ENCODE results near the gene RBBP5.

RBBP5 gene

GRCh38 chr1:205109711-205110110 lies 12.1 kb downstream of the RBBP5 start:
- no peak overlapping the region for H3K4me3 ChIP-seq
- TF ChIP-seq CTCF (IDR thresholded peaks at IDR 0.05): no peak

DNA sequence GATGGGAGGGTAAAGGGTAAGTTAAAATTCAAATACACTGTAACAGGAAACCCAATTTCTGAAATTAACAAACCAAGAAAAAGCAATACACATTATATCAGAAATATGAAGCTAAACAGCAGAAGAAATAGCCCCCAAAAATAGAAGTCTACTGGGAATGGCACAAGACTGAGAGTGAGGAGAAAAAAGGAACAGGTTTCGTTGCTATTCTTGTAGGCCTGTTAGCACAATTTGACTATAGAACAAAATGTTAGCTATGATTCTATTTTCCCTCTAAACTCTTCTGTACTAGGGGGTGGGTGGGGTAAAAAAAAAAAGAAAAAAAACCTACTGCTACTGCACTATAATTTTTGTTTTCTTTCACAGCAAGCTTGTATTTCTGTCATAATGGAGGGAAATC lies 12.5 kb downstream of the RBBP5 start:
- no peak overlapping the region for H3K27ac ChIP-seq
- no peak overlapping the region for H3K4me3 ChIP-seq
- no peak for TF ChIP-seq CTCF (IDR thresholded peaks at IDR 0.05)
- DNase-seq (ENCODE audit: low spot score): no peak

More at GRCh38 chr1:205109711-205110110, 12.1 kb downstream of the RBBP5 start:
- H3K27ac ChIP-seq: no peak overlapping the region
- no peak for DNase-seq (ENCODE audit: low spot score)

DNA sequence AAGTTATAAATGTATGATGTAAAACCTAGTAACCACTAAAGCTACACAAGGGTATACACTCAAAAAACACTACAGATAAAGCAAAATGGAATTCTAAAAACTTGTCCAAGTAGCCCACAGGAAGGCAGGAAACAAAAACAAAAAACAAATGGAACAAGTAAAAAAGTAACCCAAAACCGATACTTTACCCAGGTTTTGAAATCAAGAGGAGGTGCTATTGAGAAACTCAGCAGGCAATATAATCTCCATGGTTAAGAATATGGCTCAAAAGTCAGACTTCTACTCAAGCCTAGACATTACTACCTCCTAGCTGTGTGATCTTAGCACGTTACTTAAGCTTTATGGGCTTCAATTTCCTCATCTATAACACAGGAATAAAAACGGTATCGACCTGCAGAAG lies 13.3 kb downstream of the RBBP5 start:
- no peak overlapping the region for H3K27ac ChIP-seq
- TF ChIP-seq CTCF (IDR thresholded peaks at IDR 0.05): no peak
- no peak for DNase-seq (ENCODE audit: low spot score)
- H3K4me3 ChIP-seq: no peak overlapping the region

DNA sequence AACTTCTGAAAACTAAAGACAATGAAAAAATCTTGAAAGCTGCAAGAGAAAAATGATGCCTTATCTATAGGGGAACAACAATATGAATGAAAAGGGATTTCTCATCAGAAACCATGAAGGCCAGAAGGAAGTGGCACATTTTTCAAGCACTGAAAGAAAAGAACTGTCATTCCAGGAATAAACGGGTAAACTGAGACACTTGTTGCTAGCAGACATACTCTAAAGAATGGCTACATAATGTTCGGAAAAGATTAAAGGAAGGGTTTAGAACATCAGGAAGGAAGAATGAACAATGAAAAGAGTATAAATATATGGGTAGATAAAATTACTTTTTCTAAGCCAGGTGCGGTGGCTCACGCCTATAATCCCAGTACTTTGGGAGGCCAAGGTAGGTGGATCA lies 14.5 kb downstream of the RBBP5 start:
- no peak for TF ChIP-seq CTCF (IDR thresholded peaks at IDR 0.05)
- DNase-seq (ENCODE audit: low spot score): no peak
- H3K27ac ChIP-seq: no peak overlapping the region
- no peak overlapping the region for H3K4me3 ChIP-seq

DNA sequence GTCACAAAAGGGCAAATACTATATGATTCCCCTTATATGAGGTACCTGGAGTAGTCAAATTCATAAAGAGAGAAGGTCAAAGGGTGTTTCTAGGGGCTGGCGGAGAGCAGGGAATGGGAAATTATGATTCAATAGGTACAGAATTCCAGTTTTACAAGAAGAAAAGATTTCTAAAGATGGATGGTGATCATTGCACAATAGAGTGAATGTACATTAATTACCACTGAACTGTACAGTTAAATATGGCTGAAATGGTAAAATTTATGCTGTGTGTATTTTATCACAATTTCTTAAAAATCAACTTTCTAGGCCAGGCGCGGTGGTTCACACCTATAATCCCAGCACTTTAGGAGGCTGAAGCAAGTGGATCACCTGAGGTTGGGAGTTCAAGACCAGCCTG lies 19.4 kb downstream of the RBBP5 start:
- DNase-seq (ENCODE audit: low spot score): no peak
- no peak overlapping the region for H3K4me3 ChIP-seq
- TF ChIP-seq CTCF (IDR thresholded peaks at IDR 0.05): no peak
- H3K27ac ChIP-seq: no peak overlapping the region

DNA sequence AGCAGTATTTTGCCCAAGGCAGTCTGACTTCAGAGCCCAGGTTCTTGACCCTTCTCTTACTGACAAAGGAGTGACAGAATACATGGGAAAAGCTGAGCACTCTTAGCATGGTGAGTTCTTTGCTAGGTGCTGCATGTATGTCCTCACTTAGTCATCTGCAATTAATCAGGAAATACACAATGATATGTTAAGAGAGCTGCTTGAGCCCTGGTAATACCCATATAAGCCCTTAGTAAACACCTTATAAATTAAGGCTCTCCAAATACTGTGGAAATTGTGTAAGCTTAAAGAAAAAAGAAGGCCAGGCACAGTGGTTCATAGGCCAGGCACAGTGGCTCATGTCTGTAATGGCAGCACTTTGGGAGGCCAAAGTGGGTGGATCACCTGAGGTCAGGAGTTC lies 23.5 kb downstream of the RBBP5 start:
- Histone ChIP-seq H3K4me3 (no peak overlapping the region), H3K27ac (no peak overlapping the region)
- no peak for TF ChIP-seq CTCF (IDR thresholded peaks at IDR 0.05)
- DNase-seq (ENCODE audit: low spot score): no peak

GRCh38 chr1:205095422-205095821 lies 26.4 kb downstream of the RBBP5 start:
- TF ChIP-seq CTCF (IDR thresholded peaks at IDR 0.05): no peak
- DNase-seq (ENCODE audit: low spot score): no peak
- Histone ChIP-seq H3K4me3 (no peak overlapping the region), H3K27ac (no peak overlapping the region)

All from coronary artery (tissue), 2 donors.